Suprapubic skin (tissue), 4 donors: ENCODE measurements around the gene RNF212. TPM values are rescaled to one million over a fixed set of nuclear protein-coding genes. Genes with fewer than 3 reads are reported as not detected.

ENCODE experiments used
- DNase-seq, 2 donors: peaks; one replicate each; pipeline ENCODE4 v3.0.0-alpha.2; 2019; ENCODE audit warnings: low spot score in 2 of 2
- H3K27ac ChIP-seq: fragments of 200-600 bp; sonication (generic); one replicate; pipeline ENCODE4 v1.5.1; 2019
- H3K27me3 ChIP-seq: fragments of 200-600 bp; sonication (generic); one replicate; pipeline ENCODE4 v1.5.1; 2019
- H3K36me3 ChIP-seq: fragments of 200-600 bp; sonication (generic); one replicate; pipeline ENCODE4 v1.5.1; 2019
- H3K4me1 ChIP-seq: fragments of 200-600 bp; sonication (generic); one replicate; pipeline ENCODE4 v1.5.1; 2019
- H3K4me3 ChIP-seq: fragments of 200-600 bp; sonication (generic); one replicate; pipeline ENCODE4 v1.5.1; 2019; ENCODE audit warnings: mild to moderate bottlenecking
- H3K9me3 ChIP-seq: fragments of 200-600 bp; sonication (generic); one replicate; pipeline ENCODE4 v1.5.1; 2019
- EP300 ChIP-seq: sonication (generic); formaldehyde crosslinking; IDR thresholded peaks from one replicate; pipeline ENCODE4 v1.6.1; 2017; ENCODE audit warnings: antibody characterized with exemption
- POLR2A ChIP-seq, 2 donors: fragments of 450-650 bp; IDR thresholded peaks; one replicate each; pipeline ENCODE4 v1.6.1; 2017; ENCODE audit warnings: antibody characterized with exemption in 2 of 2, mild to moderate bottlenecking in 2 of 2, moderate library complexity in 2 of 2
- POLR2AphosphoS5 ChIP-seq, 3 donors: sonication (generic); formaldehyde crosslinking; IDR thresholded peaks; one replicate each; pipeline ENCODE4 v1.6.1; 2017; ENCODE audit warnings: antibody characterized with exemption in 3 of 3
- WGBS: methylation state at CpG from one replicate; pipeline ENCODE4 v1.1.5; 2018; 5-methylcytosine and 5-hydroxymethylcytosine counted together
- total RNA-seq, 4 donors: library from RNA; depleted of rRNA; stranded (reverse); fragments of >200 nt; gene quantifications; one replicate each; pipeline ENCODE4 v1.1.0, GENCODE V29; 2016
- TF ChIP-seq, protein P1 (sequence below), 2 donors: fragments of 200-600 bp in 1 of 2; fragments of 450-650 bp in 1 of 2; sonication (generic) in 1 of 2; IDR thresholded peaks; one replicate each; pipeline ENCODE4 v1.5.1; 2016 to 2019; ENCODE audit warnings: antibody characterized with exemption in 2 of 2, mild to moderate bottlenecking in 1 of 2, moderate library complexity in 1 of 2

Gene RNF212, protein sequence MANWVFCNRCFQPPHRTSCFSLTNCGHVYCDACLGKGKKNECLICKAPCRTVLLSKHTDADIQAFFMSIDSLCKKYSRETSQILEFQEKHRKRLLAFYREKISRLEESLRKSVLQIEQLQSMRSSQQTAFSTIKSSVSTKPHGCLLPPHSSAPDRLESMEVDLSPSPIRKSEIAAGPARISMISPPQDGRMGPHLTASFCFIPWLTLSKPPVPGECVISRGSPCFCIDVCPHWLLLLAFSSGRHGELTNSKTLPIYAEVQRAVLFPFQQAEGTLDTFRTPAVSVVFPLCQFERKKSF
- 10 to 100 TPM in 1 of 4 donors, 1 to 10 TPM in 3; 2.4 to 16.5 (median 4.4) TPM for total RNA-seq

DNA sequence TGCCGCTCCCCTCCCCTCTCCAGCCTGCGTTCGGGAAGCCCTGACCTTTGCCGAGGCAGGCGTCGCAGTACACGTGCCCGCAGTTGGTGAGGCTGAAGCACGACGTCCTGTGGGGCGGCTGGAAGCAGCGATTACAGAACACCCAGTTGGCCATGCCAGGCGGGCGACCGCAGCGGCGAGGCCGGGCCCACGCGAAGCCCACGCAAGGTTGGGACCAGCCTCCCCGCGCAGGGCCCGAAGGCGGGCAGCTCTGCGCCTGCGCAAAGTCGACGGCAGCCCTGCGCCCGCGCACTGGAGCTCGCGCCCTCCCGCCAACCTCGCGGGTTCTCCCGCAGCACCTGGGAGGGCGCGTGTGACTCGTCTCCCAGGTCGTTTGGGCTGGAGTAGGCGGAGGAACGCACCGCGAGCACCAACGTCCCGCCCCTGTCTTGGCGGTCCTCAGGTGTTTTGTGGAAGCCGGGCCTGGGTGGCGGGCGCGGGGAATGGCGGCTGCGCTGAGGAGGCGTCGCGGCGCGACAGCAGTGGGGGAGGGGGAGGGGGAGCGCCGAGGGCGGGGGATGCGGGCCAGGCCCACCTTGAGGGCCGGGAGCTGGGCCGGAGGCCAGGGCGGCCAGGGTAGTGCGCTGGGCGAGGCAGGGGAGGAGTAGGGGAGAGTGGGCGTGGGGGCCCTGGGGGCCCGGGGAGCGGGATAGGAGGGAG is at the start of gene RNF212:
Gene RNF212 (minus strand): TSS at position 254 of the 699 bp plus-strand sequence. CDS start 100 bp downstream, at position 154.
- 40% methylated on average over 1 of the region's 72 CpGs for WGBS
- DNase-seq: peak in 1 of 2 donors; percentile 57
- Histone ChIP-seq H3K36me3 (no peaks in the 10 kb centered on the region), H3K27ac (no peak within 1 kb of the TSS), H3K27me3 (peaks cover 37% of the 10 kb centered on the region), H3K9me3 (no peaks in the 10 kb centered on the region), H3K4me1 (peaks cover 18% of the 10 kb centered on the region), H3K4me3 (peak within 1 kb of the TSS; percentile 45)
- TF ChIP-seq POLR2AphosphoS5 (IDR thresholded peaks at IDR 0.05) (no peak), POLR2A (IDR thresholded peaks at IDR 0.05) (no peak), EP300 (no peak)
- TF ChIP-seq, protein P1, sequence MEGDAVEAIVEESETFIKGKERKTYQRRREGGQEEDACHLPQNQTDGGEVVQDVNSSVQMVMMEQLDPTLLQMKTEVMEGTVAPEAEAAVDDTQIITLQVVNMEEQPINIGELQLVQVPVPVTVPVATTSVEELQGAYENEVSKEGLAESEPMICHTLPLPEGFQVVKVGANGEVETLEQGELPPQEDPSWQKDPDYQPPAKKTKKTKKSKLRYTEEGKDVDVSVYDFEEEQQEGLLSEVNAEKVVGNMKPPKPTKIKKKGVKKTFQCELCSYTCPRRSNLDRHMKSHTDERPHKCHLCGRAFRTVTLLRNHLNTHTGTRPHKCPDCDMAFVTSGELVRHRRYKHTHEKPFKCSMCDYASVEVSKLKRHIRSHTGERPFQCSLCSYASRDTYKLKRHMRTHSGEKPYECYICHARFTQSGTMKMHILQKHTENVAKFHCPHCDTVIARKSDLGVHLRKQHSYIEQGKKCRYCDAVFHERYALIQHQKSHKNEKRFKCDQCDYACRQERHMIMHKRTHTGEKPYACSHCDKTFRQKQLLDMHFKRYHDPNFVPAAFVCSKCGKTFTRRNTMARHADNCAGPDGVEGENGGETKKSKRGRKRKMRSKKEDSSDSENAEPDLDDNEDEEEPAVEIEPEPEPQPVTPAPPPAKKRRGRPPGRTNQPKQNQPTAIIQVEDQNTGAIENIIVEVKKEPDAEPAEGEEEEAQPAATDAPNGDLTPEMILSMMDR (IDR thresholded peaks at IDR 0.05): no peak

DNA sequence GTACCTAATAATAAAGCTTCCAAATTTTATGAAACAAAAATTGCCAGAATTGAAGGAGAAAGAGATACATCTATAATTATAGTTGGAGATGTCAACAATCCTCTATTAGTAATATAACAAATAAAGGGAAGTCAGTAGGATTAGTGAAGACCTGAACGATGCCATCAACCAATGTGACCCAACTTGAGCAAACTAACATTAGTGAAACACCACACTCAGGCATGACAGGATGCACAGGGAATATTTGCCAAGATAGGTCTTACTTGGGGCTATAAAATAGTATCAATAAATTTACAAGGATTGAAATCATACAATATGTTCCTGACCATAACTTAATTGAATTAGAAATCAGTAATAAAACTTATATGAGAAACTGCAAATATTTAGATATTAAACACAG is 47.0 kb upstream of the RNF212 start:
- WGBS: 87% methylated on average over 1 of the region's 1 CpG

DNA sequence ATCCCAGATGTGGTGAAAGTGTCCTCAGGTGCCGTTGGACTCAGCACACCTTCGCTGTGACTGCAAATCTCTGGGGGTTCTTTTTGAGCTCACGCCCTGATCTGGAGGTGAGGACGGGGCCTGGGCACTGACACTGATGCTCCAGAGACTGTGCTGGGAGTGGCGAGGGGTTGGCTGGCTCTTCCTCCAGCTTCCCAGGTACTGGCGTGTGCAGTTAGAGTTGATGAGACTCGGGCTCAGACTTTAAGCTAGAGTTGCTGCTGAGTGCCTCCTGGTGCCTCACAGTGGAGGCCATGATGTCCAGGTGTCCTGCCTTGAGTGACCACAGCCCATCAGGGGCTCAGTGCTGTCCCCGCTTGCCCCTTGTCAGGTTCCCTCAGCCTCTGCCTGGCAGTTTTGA is 42.7 kb upstream of the RNF212 start:
- TF ChIP-seq, protein P1 (IDR thresholded peaks at IDR 0.05): no peak
- no peak for TF ChIP-seq POLR2A (IDR thresholded peaks at IDR 0.05)
- TF ChIP-seq EP300: no peak
- TF ChIP-seq POLR2AphosphoS5 (IDR thresholded peaks at IDR 0.05): no peak
- Histone ChIP-seq H3K4me3 (no peak overlapping the region), H3K27me3 (peaks cover 2% of the 10 kb centered on the region), H3K4me1 (peaks cover 10% of the 10 kb centered on the region), H3K9me3 (peaks cover 8% of the 10 kb centered on the region), H3K27ac (no peak overlapping the region), H3K36me3 (no peaks in the 10 kb centered on the region)
- DNase-seq: no peak
- 93% methylated on average over 4 of the region's 8 CpGs for WGBS

More for the DNA sequence above, 47.0 kb upstream of the RNF212 start:
- TF ChIP-seq POLR2A (IDR thresholded peaks at IDR 0.05) (no peak), POLR2AphosphoS5 (IDR thresholded peaks at IDR 0.05) (no peak), EP300 (no peak)
- TF ChIP-seq, protein P1 (IDR thresholded peaks at IDR 0.05): no peak
- no peaks in the 10 kb centered on the region for H3K4me1 ChIP-seq
- H3K9me3 ChIP-seq: peaks cover 8% of the 10 kb centered on the region
- DNase-seq: no peak
- no peak overlapping the region for H3K27ac ChIP-seq
- H3K36me3 ChIP-seq: no peaks in the 10 kb centered on the region
- H3K4me3 ChIP-seq: no peak overlapping the region
- no peaks in the 10 kb centered on the region for H3K27me3 ChIP-seq

DNA sequence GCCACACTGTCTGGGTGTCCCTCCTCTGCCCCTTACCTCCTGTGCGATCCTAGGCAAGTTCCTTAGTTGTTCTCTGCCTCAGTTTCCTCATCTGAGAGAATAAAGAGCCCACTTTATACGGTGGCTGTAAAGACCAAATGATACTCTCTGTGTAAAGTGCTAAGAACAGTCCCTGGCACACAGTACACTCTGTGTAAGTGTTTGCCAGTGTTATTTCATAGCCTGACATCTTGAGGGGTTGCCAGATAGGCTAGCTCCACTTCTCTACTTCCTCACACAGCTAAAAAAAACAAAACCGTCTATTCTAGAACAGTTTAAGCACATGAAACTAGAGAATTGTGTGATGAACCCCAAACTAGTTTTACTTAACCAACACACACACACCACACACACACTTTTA is 42.0 kb upstream of the RNF212 start:
- no peaks in the 10 kb centered on the region for H3K36me3 ChIP-seq
- no peak for DNase-seq
- H3K9me3 ChIP-seq: peaks cover 8% of the 10 kb centered on the region
- no peak overlapping the region for H3K4me3 ChIP-seq
- peaks cover 10% of the 10 kb centered on the region for H3K4me1 ChIP-seq
- WGBS: 64% methylated on average over 3 of the region's 3 CpGs
- TF ChIP-seq, protein P1 (IDR thresholded peaks at IDR 0.05): no peak
- no peak for TF ChIP-seq EP300
- peaks cover 2% of the 10 kb centered on the region for H3K27me3 ChIP-seq
- peak overlapping the region; percentile 1 for H3K27ac ChIP-seq

DNA sequence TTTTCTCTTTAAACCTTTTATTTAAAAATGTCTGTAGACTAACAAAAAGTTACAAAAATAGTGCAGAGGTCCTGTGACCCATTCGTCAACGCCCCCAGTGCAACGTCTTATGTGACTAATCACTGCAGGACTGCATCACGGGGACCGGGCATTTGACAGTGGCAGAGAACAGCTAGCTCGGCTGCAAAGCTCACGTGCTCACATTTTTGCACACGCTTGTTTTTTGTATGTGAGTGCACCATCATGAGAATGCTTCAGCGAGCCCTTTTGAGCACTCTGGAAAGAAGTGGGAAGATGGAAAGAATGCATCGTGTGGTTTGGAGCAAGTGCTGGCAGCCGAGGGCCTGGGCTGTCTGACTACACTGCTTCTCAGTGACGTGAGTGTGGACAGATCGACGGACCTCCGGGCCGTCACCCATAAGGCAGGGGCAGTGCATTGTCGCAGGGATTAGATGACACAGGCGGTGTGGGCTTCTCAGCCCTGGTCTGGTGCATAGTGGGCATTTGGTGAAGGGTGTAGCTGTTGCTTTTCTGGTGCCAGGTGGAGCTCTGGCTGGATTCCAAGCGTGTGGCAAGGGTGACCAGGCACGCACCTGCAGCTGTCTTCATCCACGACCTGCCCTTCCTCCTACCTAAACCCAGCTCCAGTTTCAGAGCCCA is 41.3 kb upstream of the RNF212 start:
- TF ChIP-seq POLR2AphosphoS5 (IDR thresholded peaks at IDR 0.05) (no peak), EP300 (no peak), POLR2A (IDR thresholded peaks at IDR 0.05) (no peak)
- TF ChIP-seq, protein P1 (IDR thresholded peaks at IDR 0.05): no peak
- H3K36me3 ChIP-seq: no peaks in the 10 kb centered on the region
- peak; percentile 78 to 84 for DNase-seq
- H3K27me3 ChIP-seq: peaks cover 2% of the 10 kb centered on the region
- WGBS: 63% methylated on average over 21 of the region's 21 CpGs
- peak overlapping the region; percentile 44 for H3K27ac ChIP-seq
- H3K4me3 ChIP-seq: no peak overlapping the region
- peaks cover 8% of the 10 kb centered on the region for H3K9me3 ChIP-seq
- peaks cover 10% of the 10 kb centered on the region for H3K4me1 ChIP-seq
